Occipital lobe (tissue), 2 donors: Measurements from ENCODE around the gene ADCK1. TPM values are rescaled to one million over a fixed set of nuclear protein-coding genes. Genes with fewer than 3 reads are reported as not detected.
"Not testable (repeated sequence)": the region's sequence is repeated elsewhere in the genome, so short reads cannot be mapped to it uniquely, and the experiment has no call there.

Source experiments
- DNase-seq: peaks from one replicate; lab custom pipeline; 2025; lab: John Stamatoyannopoulos, UW
- total RNA-seq: library from RNA; depleted of rRNA; stranded (reverse); fragments of >200 nt; gene quantifications from one replicate; pipeline ENCODE4 v1.2.3, GENCODE V29; 2014

Gene ADCK1
- total RNA-seq, 1 donor from 2014 or later, result 9.4 TPM

DNA sequence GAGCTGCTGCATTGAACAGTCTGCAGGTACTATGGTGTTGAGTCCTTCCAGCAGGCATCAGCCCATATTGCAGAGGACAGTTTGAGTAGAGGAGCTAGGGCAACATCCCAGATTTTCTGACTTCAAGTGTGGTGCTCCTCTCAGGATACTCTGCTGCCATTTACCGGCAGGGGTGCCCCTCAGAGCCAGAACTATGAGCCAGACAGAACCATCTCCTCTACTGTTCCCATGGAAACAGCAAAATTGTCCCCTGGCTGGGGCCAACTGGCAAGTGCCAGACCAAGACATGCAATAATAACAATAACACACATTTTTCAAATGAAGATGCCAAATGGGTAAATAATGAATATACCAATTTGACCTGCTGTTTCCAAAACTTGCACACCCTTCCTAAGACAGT lies 102.9 kb downstream of the ADCK1 start:
- no peak for DNase-seq

DNA sequence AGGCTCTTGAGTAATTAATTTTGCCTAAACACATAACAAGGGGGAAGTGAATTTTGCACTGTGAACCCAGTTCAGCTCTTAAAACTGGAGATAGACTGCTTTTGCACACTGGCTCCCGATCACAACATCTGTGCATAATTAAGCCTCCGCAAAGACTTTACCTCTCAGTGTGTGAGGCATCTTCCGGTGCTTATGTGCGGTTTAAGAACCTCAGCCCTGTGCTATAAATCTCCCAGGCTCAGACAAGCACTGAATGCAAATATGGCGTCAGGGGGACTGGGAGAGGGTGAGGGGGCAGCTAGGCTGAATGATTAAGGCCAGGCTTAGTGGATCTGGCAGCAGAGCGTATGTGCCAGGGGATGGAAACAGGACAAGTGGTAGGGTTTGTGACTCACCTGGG lies 103.3 kb downstream of the ADCK1 start:
- DNase-seq, result no peak

DNA sequence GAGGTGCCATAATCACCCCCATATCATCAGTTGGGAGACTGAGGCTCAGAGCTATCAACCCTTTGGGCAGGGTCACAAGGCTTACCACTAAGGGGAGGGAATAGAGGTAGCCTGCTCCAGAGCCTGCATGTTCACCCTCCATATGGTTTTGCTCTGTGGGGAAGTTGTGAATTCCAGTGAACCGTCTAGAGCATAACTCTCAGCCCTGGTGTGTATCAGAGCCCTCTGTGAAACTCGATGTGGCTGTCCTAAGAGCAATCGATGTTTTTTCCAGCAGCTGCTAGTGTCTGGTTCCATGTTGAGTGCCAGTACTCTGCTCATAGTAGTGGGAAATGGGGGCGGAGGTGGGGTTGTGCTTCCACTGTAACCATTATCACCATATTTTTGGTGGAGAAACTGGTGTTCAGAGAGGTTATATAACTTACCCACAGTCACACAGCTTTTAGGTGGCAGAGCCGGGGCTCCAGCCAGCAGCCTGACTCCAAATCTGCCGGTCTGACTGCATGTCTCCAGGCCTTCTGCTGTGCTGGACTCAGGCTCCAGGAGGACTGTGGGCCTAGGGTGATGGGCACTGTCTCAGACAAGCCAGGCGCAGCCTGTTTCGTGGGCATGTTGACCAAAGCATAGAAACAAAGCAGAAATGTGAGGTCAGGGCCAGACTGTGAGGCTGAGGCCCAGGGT lies 104.2 kb downstream of the ADCK1 start:
- no peak for DNase-seq

DNA sequence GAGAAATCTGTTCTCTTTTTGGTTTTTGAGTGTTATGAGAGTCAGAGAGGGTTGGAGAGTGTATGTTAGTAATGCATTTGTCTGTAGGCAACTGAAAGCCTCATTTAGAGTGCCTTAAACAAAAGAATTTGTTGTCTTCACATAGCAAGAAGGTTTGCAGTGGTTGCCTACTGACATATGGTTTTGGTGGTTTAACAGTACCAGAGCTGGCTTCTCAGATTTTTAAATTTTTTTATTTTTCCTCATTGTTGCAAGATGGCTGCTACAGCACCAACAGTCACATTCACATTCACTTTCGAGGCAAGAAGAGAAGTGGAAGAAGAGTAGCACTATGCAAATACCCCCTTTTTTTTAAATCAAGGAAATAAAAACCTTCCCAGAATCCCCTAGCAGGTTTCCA lies 106.5 kb downstream of the ADCK1 start:
- DNase-seq, result no peak

DNA sequence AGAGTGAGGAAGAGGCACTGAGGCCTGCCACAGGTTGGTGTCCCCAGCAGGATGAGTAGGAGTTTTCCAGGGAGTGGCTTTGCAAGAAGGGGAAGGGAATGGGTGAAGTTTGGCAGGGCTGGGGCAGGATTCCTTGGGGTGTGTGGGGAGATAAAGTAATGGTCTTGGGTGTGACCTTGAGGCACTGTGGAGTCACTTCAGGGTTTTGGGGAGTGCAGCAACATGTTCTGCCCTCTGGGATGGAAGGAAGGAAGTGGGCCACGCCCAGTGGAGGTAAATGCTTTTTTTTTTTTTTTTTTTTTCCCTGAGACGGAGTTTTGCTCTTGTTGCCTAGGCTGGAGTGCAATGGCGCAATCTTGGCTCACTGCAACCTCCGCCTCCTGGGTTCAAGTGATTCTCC lies 108.9 kb downstream of the ADCK1 start:
- DNase-seq, result no peak

DNA sequence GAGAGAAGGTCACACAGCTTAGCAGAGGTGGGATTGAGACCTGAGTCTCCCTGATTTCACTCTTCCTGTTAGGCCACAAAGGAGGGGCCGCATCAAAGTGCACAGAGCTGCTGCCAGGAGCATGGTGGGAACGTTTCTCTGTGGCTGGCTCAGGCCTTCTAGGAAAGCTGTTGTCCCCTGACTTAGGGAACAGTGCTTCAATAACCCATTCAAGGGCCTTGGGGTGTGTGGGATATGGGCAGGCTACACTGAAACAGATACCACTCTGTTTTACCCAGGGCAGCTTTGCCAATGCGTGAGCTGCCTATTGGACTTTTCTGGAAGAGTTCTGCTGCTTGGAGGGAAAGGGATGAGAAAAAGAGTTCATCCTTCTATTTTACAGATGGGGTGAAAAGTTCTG lies 110.0 kb downstream of the ADCK1 start:
- DNase-seq, result no peak

DNA sequence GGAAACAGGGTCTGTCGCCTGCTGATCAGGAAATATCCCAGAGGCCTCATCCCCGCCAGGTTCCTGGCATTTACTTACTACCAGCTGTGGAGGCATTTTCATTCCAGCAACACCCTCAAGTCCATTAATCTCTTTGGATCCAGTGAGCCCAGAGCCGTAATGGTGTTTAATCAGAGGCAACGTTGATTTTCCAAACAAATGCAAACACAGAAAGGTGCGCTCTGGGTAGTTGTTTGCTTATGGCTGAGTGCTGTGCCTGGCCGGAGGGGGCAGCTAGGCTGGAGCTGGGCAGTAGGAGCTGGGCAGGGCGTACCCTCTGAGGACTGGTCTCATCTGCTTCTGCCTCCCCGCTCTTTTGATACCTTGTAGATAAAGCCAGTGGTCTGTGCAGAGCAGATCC lies 110.6 kb downstream of the ADCK1 start:
- DNase-seq, result no peak

DNA sequence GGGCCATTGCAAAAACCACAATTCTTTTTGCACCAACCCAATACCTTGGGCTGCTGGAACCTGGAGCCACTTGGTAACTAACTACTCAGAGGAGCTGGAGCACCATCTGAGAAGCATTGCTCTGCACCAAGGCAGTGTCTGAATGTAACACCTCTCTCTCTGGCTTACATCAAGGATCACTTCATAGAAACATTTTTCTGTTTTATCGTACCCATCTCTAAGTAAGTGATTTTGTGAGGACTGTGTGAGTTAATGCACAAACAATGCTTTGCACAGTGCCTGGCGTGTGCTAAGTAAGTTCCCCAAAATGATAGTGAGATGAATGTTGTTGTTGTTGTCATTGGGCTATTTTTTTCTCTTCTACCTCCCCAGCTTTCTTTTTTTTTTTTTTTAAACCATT lies 111.4 kb downstream of the ADCK1 start:
- no peak for DNase-seq

DNA sequence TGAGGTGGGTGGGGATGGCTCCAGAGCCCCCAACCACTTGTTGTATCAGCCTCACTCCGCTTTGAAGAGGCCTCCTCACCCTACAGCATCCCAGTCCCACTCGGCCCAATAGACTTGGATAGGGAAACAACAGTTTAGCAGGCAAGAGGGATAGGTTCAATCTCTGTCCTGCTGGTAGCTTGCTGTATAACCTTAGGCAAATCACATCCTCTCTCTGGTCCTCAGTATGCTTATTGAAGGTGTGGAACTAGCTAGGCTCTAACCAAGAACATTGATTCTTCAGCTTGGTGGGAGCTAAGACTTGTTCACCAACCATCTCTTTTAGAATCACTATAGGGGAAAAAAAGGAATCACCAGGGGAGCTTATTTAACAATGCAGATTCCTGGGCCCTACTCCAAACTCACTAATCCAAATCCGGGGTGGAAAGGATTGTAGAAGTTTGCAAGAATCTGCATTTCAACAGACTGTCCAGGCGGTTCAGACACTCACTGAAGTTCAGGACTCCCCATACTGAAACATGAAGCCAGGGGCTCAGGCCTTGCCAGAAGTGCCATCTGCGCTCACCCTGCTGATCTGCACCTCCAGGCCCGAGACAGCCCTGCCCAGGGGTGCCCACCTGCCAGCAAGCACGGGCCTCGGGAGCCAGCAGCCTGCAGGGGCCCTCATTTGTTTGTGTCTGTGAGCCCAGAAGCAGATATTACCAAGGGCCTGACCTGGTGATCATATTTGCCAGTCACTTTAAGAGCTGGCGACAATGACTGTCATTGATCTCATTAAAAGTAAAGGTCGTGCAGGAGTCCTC lies 113.0 kb downstream of the ADCK1 start:
- DNase-seq, result no peak

DNA sequence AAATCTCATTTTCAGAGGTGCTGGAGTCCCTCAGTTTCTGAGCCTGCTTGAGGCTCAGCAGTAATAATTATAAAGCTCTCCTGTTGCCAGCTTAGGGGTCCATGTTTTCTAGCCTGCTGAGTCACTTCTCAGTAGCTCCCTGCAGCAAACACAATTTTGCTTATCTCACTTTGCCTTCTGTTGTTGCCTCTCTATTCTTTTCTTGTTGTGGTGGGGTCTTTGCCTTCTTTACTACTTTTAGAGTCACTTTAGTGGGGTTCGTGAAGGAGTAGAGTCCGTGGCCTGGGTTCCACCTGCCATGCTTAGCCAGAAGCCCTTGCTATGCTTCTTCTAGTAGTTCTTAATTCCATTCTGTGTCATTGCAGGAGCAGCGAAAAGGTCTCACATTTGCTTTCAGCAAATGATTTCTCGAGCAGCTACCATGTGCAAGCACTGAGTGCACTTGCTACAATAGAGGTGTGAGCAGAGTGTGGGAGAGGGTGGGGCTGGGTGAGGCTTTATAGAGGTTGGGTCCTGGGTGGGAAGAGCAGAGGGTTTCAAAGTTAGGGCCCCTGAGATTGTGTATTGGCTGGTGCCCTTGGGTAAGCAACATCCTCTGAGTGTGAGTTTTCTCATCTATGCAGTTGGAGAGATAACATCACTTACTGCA lies 114.3 kb downstream of the ADCK1 start:
- no peak for DNase-seq

DNA sequence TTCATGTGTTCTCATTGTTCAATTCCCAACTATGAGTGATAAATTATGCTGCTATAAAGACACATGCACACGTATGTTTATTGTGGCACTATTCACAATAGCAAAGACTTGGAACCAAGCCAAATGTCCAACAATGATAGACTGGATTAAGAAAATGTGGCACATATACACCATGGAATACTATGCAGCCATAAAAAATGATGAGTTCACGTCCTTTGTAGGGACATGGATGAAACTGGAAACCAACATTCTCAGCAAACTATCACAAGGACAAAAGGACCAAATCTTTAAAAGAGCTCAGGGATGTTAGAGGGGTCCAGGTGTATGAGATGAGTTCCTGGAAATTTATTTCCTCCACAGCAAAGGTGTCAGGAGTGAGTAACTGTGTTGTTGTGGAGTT lies 115.5 kb downstream of the ADCK1 start:
- DNase-seq, result not testable (repeated sequence)

DNA sequence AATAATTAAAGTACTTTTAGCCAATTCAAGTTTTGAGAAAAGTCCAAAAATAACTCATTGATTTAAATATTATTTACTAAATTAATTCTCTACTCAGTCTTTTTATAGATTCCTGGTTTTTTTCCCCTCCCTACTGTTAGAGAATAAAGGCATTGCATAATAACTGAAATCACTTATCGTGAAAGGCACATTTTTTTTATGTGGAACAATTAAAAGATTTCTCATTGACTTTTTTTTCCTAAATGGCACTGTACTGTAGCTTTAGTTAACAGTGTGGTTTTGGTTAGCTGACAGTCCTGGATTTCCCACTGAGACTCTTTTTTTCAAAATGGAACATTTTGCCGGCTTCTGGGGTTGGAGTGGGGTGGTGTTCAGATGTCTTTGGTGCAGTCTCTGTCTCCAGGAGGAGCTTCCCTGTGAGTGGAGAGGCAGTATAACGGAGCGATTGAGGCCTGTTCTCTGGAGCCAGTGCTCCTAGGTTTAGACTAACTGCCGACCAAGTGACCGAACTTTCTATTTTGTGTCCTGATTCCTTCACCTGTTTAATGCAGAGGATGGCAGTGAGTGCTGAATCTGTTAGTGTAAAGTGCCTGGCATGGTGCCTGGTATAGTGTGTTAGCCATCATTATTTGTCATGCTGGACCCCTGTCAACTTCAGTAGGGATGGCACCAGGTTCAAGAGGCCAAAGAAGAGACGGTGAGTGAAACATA lies 117.7 kb downstream of the ADCK1 start:
- DNase-seq, result no peak

DNA sequence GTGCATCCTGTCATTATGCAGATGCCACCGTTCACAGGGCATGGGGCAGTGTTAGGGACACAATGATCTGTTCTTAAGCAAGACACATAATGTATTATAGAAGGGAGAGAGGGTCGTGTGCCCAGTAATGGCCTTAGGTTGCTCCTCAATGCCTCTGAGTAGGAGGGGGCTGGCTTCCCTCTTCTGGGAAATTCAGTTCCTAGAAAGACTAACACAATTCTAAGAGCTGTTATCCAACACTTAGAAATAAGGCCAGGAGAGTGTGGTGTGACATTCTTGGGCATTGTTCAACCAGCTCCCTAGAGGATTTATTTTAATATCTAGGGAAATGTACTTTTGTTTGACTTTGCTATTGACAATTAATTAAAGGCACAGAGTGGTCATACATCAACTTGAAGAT lies 118.5 kb downstream of the ADCK1 start:
- DNase-seq, result no peak

DNA sequence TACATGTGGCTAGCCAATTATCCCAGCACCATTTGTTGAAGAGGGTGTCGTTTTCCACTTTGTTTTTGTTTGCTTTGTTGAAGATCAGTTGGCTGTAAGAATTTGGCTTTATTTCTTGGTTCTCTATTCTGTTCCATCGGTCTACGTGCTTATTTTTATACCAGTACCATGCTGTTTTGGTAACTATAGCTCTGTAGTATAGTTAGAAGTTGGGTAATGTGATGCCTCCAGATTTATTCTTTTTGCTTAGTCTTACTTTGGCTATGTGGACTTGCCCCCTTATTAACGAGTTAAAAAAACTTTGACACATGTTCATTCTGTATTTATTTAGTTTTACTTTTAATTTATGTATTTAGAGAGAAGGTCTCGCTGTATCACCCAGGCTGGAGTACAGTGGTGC lies 120.4 kb downstream of the ADCK1 start:
- DNase-seq, result no peak

DNA sequence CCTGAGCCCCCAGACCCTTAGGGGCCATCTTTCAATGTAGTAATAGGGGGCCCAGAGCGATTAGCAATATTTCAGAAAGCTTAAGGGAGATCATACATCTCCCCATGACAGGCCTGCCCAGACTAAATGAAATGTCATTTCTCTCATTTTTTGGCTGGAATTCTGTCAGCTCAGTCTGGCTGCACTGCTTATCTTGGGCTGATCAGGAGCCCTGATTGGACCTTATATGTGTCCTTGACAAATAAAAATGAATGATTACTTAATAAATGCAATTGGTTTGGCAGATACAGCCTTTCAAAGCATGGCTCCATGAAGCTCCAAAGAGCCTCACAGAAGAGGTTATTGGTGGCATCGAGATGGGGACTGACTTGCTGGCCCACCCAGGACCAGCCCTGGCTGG lies 121.9 kb downstream of the ADCK1 start:
- no peak for DNase-seq

DNA sequence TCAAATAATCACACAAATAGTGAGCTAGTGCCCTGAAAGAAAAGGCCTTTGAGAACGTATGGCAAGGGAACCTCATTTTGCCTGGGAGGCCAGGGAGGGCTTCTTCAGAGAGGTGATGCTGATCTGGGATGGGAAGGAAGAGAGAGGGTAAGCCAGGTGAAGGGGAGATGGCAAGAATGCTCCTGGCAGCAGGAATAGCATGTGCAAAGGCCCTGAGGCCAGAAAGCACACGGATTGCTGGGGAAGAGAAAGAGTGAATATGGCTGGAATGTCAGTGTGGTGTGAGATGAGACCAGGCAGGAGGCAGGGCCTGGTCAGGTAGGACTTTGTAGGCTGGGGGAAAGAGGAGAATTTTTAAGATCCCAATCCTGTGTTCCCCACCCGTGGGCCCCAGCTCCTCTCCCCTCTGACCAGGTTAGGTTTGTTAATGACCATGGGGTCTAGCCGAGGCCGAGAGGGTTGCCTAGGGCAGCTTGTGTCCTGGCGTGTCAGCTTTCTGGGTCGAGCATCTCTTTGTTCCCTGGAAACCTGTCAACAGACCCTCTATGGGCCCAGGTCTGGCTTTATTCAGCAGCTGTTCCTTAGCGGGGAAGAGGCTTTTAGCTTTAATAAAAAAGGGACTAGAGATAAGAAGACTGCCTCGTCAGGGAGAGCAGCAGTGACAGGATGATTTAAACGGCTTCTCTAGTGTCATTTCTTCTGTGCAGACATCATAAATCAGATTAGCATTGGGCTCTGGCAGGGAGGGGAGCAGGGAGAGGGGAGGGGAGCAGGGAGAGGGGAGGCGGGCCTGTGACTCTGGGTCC lies 123.4 kb downstream of the ADCK1 start:
- no peak for DNase-seq

DNA sequence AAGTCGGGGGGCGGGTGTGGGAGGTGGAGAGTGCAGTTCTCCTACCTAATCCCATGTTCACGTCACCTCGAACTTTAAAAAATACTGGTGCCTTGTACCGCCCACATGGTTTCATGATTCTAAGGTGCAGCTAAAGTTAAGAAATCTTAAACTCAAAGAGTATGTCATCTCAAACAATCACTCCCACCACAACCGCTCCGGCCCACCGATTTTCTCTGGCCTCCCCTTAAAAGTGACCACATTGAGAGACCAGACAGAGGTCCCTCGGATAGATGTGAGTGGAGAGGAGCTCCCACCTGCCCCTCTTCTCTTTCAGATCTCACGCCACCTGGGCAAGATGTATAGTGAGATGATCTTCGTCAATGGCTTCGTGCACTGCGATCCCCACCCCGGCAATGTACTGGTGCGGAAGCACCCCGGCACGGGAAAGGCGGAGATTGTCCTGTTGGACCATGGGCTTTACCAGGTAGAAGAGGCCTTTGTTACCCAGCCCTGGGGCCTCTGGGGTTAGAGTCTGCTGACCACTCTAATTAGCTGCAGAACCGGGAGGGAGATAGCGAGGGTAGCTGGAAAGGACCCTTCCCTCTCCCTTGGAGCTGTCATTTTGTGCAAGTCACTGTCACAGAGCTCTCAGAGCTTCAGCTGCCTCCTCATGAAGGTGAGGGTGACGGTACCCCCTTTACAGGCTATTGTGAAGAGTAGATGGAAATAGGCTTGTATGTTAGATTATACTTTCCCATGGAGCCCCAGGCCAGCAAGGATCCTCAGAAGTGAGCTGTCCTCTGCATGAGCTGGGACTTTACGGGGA lies 124.4 kb downstream of the ADCK1 start:
- DNase-seq, result no peak

DNA sequence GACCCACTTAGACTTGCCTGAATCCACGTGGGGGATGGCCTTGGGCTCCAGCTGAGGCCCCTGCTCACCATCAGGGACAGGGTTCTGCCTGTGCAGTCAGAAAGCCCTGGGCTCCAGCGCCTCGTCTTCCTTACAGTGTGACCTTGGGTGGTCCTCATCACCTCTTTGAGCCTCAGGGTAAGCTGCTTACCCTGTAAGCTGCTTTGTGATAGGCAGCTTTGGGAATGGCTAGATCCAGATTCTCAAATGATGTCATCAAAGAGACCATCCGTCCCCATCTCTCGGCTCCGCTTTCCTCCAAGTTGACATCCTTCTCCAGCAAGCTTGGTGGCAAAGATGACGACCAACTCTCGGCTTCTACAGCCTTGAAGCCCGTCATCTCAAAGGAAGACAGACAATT lies 127.0 kb downstream of the ADCK1 start:
- DNase-seq, result no peak

DNA sequence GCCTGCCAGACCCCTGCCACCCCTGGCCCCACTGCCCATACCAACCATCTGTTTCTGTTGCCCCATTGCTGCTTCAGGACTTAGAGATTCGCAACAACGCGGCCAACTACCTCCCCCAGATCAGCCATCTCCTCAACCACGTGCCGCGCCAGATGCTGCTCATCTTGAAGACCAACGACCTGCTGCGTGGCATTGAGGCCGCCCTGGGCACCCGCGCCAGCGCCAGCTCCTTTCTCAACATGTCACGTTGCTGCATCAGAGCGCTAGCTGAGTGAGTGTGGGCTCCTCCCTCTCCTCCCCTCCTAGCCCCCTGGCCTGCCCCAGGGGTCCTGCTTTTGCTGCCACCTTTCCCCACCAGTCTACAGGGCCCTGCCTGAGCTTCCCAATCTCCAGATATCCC lies 131.5 kb downstream of the ADCK1 start:
- DNase-seq, result no peak

DNA sequence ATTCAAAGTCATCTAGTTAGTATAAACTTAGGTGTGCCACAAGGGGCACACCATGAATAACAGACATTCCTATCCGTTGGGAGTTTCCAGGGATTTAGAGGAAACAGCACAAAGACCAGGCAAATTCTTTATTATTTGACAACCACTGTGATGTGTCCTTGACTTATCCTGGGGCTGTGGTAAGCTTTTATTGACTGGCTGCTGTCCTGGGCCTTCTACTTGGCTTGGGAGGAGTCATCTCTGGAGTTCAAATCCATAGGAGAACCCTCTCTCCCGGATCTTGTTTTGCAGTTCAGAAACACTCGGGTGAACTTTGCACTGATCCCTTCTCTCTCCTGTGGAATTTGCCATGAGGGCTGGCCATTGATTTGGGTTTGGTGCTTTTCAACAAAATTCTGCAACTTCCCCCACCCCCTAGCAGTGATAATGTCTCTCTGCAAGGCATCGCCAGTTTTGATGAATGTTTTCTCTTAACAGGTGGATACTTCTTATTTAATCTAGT lies 136.3 kb downstream of the ADCK1 start:
- DNase-seq, result no peak
